Tibial nerve (tissue), 4 donors: ENCODE measurements around the gene TUBGCP5. TPM values are rescaled to one million over a fixed set of nuclear protein-coding genes. Genes with fewer than 3 reads are reported as not detected.

ENCODE experiments used
- DNase-seq, 2 donors: peaks; one replicate each; pipeline ENCODE4 v3.0.0-alpha.2; 2019; ENCODE audit warnings: low spot score in 2 of 2
- H3K27ac ChIP-seq, 4 donors: fragments of 200-600 bp; sonication (generic) in 3 of 4; one replicate each; pipeline ENCODE4 v1.5.1; 2017 to 2019; ENCODE audit warnings: mild to moderate bottlenecking in 1 of 4
- H3K27me3 ChIP-seq, 2 donors: fragments of 200-600 bp; sonication (generic) in 1 of 2; one replicate each; pipeline versions ENCODE4 v1.5.1 to v1.6.0; 2017 to 2019
- H3K36me3 ChIP-seq, 3 donors: fragments of 200-600 bp; sonication (generic); one replicate each; pipeline ENCODE4 v1.5.1; 2018 to 2019
- H3K4me1 ChIP-seq, 4 donors: fragments of 200-600 bp; sonication (generic) in 3 of 4; one replicate each; pipeline ENCODE4 v1.5.1; 2017 to 2019
- H3K4me3 ChIP-seq, 4 donors: fragments of 200-600 bp; sonication (generic) in 3 of 4; one replicate each; pipeline ENCODE4 v1.5.1; 2017 to 2019; ENCODE audit warnings: mild to moderate bottlenecking in 1 of 4, moderate library complexity in 1 of 4
- H3K9me3 ChIP-seq, 4 donors: fragments of 200-600 bp; sonication (generic) in 3 of 4; one replicate each; pipeline ENCODE4 v1.5.1; 2017 to 2019
- EP300 ChIP-seq, 2 donors: sonication (generic); formaldehyde crosslinking; IDR thresholded peaks; one replicate each; pipeline ENCODE4 v1.6.1; 2017; ENCODE audit warnings: antibody characterized with exemption in 2 of 2, mild to moderate bottlenecking in 1 of 2
- POLR2A ChIP-seq, 2 donors: fragments of 450-650 bp; IDR thresholded peaks; one replicate each; pipeline ENCODE4 v1.6.1; 2017; ENCODE audit warnings: antibody characterized with exemption in 2 of 2, mild to moderate bottlenecking in 2 of 2, moderate library complexity in 2 of 2
- WGBS, 2 donors: methylation state at CpG; one replicate each; pipeline ENCODE4 v1.1.5; 2018; 5-methylcytosine and 5-hydroxymethylcytosine counted together
- total RNA-seq, 4 donors: library from RNA; depleted of rRNA; stranded (reverse); fragments of >200 nt; gene quantifications; one replicate each; pipeline ENCODE4 v1.1.0, GENCODE V29; 2016
- TF ChIP-seq, protein P1 (sequence below), 5 experiments: fragments of 200-600 bp in 3 of 5; fragments of 450-650 bp in 2 of 5; sonication (generic) in 3 of 5; IDR thresholded peaks; one replicate each; pipeline ENCODE4 v1.5.1; 2016 to 2019; ENCODE audit warnings: antibody characterized with exemption in 5 of 5, mild to moderate bottlenecking in 3 of 5, moderate library complexity in 2 of 5

TUBGCP5 gene
- total RNA-seq, 4 donors from 2014 or later = 26.3 to 47.3 (median 31.6) TPM

DNA sequence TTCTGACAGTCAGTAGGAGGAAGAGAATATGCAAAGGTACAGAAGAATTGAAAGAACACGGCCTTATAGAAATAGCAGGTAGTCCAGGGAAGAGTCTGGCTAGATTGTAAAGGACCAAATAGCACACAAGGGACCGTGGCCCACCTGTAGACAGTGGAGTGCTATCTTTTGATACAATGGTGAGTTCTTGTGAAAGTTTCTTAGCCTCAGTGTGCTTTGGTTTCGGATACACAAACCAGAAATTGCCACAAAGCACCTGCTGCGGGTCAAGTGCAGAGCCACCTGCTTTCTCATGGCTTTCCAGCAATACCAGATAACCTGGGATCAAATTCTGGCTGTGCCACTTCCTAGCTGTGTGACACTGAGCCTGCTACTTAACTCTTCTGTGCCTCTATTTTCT, 36.6 kb upstream of the TUBGCP5 start:
- Histone ChIP-seq H3K27me3 (no peaks in the 10 kb centered on the region), H3K27ac (no peak overlapping the region), H3K4me1 (no peaks in the 10 kb centered on the region), H3K36me3 (no peaks in the 10 kb centered on the region), H3K4me3 (no peak overlapping the region), H3K9me3 (no peaks in the 10 kb centered on the region)
- no peak for DNase-seq
- TF ChIP-seq POLR2A (IDR thresholded peaks at IDR 0.05) (no peak), EP300 (IDR thresholded peaks at IDR 0.05) (no peak)
- TF ChIP-seq, protein P1, sequence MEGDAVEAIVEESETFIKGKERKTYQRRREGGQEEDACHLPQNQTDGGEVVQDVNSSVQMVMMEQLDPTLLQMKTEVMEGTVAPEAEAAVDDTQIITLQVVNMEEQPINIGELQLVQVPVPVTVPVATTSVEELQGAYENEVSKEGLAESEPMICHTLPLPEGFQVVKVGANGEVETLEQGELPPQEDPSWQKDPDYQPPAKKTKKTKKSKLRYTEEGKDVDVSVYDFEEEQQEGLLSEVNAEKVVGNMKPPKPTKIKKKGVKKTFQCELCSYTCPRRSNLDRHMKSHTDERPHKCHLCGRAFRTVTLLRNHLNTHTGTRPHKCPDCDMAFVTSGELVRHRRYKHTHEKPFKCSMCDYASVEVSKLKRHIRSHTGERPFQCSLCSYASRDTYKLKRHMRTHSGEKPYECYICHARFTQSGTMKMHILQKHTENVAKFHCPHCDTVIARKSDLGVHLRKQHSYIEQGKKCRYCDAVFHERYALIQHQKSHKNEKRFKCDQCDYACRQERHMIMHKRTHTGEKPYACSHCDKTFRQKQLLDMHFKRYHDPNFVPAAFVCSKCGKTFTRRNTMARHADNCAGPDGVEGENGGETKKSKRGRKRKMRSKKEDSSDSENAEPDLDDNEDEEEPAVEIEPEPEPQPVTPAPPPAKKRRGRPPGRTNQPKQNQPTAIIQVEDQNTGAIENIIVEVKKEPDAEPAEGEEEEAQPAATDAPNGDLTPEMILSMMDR (IDR thresholded peaks at IDR 0.05) = no peak
- 77 to 80% methylated on average over 4 of the region's 4 CpGs for WGBS, 2 donors

DNA sequence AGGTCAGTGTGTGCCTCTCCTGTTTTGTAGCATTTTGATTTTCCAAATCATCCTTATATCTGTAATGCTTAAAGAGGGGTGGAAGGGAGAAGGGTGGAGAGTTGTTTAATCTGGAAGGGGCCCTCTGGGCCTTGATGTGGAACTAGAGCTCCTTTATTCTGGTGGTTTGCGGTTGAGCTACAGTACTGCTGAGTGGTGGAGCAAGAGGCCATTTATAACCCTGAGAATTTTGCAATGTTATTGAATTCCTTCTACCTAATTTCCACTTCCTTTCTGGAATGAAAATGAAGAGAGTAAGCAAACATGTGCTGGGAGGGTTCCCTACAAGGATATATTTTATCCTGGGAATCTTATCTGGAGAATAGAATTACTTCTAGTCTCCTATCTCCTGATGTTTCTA, 35.3 kb upstream of the TUBGCP5 start:
- Histone ChIP-seq H3K4me1 (no peaks in the 10 kb centered on the region), H3K4me3 (no peak overlapping the region), H3K27ac (no peak overlapping the region), H3K9me3 (no peaks in the 10 kb centered on the region), H3K27me3 (no peaks in the 10 kb centered on the region), H3K36me3 (no peaks in the 10 kb centered on the region)
- TF ChIP-seq, protein P1 (IDR thresholded peaks at IDR 0.05) = no peak
- TF ChIP-seq EP300 (IDR thresholded peaks at IDR 0.05) (no peak), POLR2A (IDR thresholded peaks at IDR 0.05) (no peak)
- no peak for DNase-seq
- WGBS, 2 donors = 43 to 63% methylated on average over 1 of the region's 1 CpG

DNA sequence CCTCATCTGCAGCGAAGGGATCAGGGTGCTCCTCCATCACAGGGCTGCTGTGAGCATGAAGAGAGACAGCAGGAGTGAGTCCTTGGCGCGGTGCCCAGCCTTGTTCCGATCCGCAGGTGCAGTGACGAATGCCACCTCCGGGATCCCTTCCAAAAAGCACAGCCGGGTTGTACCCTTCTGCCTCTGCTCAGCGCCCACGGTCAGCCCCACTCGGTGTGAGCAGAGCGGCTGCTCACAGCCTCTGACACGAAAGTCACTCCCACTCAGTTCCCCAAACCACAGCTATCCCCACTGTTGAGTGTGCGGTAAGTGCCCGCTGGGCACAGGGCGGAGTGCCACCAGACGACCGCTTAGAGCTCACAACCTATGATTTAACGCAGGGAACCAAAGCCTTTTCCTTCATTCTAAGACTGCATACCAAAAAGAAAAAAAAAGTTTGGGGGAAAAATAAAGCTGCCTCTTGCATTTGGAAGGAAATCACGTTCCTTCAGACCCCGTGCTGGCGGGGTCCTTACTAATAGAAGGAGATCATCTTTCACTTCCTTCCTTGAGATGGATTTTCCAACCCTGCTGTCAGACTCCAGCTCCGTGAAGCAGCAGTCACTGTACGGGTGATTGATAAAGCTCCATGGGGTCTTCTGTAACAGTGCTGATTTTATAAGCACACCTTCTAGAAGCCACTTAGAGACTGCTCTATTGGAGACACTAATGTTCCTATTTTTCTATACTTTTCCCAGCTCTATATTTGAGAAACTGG, 34.7 kb upstream of the TUBGCP5 start:
- DNase-seq = no peak
- TF ChIP-seq EP300 (IDR thresholded peaks at IDR 0.05) (no peak), POLR2A (IDR thresholded peaks at IDR 0.05) (no peak)
- TF ChIP-seq, protein P1 (IDR thresholded peaks at IDR 0.05) = no peak
- Histone ChIP-seq H3K9me3 (no peaks in the 10 kb centered on the region), H3K27ac (no peak overlapping the region), H3K36me3 (no peaks in the 10 kb centered on the region), H3K4me1 (no peaks in the 10 kb centered on the region), H3K27me3 (no peaks in the 10 kb centered on the region), H3K4me3 (no peak overlapping the region)
- 63 to 64% methylated on average over 23 to 24 of the region's 24 CpGs for WGBS, 2 donors

DNA sequence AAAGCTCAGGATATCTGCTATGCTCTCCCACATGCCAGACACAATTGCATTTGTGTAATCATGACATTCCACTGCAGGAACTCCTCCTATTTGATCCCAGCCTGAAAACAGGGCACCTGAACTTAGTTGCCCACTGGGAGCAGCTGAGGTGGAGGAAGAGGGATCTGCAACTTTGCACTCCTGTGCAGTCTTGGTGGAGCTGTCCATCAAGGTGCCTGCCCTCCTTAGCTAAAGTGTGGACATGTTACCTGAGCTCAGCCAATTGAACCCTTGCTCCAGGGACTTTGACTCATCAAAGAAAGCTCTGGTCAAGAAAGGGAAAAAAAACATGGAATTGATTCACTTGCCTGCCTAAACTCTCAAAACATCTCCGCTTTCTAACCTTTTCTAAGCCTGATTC, 33.3 kb upstream of the TUBGCP5 start:
- no peak overlapping the region for H3K4me3 ChIP-seq
- H3K36me3 ChIP-seq = no peaks in the 10 kb centered on the region
- no peaks in the 10 kb centered on the region for H3K4me1 ChIP-seq
- 87 to 91% methylated on average over 1 of the region's 1 CpG for WGBS, 2 donors
- TF ChIP-seq POLR2A (IDR thresholded peaks at IDR 0.05) = no peak
- TF ChIP-seq, protein P1 (IDR thresholded peaks at IDR 0.05) = no peak
- no peak for TF ChIP-seq EP300 (IDR thresholded peaks at IDR 0.05)
- no peak overlapping the region for H3K27ac ChIP-seq
- no peaks in the 10 kb centered on the region for H3K27me3 ChIP-seq
- DNase-seq = no peak
- peaks cover 0 to 6% (median 0%) of the 10 kb centered on the region in 4 donors for H3K9me3 ChIP-seq

DNA sequence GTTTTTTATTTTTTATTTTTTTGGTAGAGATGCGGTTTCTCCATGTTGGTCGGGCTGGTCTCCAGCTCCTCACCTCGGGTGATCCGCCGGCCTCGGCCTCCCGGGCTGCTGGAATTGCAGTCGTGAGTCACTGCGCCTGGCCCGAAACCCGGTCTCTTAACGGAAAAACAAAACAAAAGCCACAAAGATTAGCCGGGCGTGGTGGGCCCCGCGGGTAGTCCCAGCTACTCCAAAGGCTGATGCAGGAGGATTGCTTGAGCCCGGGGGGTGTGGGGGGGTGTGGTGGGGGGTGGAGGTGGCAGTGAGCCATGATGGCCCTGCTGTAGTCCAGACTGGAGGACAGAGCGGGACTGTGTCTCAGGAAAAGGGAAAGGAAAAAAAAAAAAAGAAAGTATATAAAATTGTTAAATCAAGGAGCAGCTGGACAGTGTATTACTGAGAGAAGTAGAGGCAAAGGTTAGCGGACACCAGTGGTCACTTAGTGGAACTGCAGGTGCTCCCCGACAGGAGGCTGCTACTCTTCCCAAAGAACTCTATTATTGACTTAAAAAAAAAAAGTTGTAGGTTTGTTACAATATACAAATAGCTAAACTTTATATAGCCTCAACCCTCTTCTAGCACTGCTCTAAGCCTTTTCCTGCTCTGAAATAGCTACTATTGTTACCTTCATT, 30.3 kb upstream of the TUBGCP5 start:
- Histone ChIP-seq H3K27ac (no peak overlapping the region), H3K36me3 (no peaks in the 10 kb centered on the region), H3K4me3 (no peak overlapping the region), H3K27me3 (no peaks in the 10 kb centered on the region), H3K4me1 (no peaks in the 10 kb centered on the region), H3K9me3 (peaks cover 0 to 31% (median 0%) of the 10 kb centered on the region in 4 donors)
- no peak for DNase-seq
- no peak for TF ChIP-seq EP300 (IDR thresholded peaks at IDR 0.05)
- TF ChIP-seq, protein P1 (IDR thresholded peaks at IDR 0.05) = no peak
- no peak for TF ChIP-seq POLR2A (IDR thresholded peaks at IDR 0.05)
- WGBS, 2 donors = 89 to 93% methylated on average over 20 of the region's 20 CpGs
